Subcutaneous adipose tissue (tissue), 4 donors: ENCODE data around the gene ECSIT. TPM values are rescaled to one million over a fixed set of nuclear protein-coding genes. Genes with fewer than 3 reads are reported as not detected.

Experiments
- total RNA-seq, 4 donors: library from RNA; depleted of rRNA; stranded (reverse); fragments of >200 nt; gene quantifications; one replicate each; pipeline ENCODE4 v1.1.0, GENCODE V29; 2016
- TF ChIP-seq, protein P1 (sequence below): fragments of 450-650 bp; IDR thresholded peaks from one replicate; pipeline ENCODE4 v1.5.1; 2016; ENCODE audit warnings: low read depth, mild to moderate bottlenecking, control low read depth, antibody characterized with exemption, moderate library complexity

The ECSIT gene
- total RNA-seq, 4 donors from 2014 or later, result 25.3 to 47.6 (median 35.7) TPM

DNA sequence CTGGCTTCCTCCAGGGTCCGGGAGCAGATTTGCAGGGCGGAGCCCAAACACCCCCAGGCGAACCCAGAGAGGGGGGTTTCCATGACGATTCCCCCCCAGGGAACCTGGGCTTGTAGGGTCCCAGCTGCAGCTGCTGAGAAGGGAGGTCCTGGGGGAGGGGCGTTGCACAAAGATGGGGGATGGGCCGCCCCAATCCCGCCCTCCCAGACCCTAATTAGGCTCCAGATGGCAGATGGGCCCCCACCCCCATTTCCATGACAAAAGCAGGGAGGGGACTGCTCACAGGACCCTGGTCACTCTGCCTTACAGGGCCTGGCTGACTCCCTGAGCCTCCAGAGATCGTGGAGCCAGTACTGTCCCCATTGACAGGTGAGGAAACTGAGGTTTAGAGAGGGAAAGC lies 63.3 kb downstream of the ECSIT start:
- TF ChIP-seq, protein P1, sequence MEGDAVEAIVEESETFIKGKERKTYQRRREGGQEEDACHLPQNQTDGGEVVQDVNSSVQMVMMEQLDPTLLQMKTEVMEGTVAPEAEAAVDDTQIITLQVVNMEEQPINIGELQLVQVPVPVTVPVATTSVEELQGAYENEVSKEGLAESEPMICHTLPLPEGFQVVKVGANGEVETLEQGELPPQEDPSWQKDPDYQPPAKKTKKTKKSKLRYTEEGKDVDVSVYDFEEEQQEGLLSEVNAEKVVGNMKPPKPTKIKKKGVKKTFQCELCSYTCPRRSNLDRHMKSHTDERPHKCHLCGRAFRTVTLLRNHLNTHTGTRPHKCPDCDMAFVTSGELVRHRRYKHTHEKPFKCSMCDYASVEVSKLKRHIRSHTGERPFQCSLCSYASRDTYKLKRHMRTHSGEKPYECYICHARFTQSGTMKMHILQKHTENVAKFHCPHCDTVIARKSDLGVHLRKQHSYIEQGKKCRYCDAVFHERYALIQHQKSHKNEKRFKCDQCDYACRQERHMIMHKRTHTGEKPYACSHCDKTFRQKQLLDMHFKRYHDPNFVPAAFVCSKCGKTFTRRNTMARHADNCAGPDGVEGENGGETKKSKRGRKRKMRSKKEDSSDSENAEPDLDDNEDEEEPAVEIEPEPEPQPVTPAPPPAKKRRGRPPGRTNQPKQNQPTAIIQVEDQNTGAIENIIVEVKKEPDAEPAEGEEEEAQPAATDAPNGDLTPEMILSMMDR, result no peak

DNA sequence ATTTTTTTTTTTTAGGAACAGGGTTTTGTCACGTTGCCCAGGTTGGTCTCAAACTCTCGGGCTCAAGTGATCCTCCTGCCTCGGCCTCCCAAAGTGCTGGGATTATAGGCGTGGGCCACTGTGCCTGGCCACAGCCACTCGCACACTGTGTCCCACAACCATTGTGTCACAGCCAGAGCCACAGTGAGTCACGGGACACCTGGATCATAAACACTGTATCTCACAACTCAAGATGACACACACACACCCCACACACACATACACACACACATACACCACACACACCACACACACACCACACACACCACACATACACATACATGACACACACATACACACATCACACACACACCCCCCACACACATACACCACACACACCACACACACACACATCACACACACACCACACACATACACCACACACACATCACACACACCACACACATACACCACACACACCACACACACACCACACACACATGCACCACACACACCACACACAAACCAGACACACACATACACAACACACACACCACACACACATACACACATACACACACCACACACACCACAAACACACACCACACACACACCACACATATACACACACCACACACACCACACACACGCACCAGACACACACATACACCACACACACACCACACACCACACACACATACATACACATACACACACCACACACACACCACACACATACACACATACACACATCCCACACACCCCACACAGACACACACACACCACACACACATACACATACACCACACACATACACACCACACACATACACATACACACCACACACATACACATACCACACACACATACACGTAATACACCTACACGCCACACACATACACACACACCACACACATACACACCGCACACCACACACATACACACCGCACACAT lies 64.3 kb downstream of the ECSIT start:
- TF ChIP-seq, protein P1, result no peak

DNA sequence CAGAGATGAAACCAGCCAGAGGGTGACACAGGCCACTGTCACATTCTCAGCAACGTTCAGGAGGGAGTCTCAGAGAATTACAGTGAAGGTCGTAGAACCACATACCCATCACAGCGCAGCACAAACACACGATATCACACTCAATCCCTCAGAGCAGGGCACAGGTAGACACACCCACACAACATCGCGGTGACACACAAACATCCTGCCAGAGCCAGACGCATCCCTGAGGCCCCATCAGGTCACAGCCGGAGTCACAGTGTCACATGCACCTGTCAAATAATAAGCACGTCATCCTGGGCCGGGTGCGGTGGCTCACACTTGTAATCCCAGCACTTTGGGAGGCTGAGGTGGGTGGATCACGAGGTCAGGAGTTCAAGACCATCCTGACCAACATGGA lies 65.5 kb downstream of the ECSIT start:
- TF ChIP-seq, protein P1, result no peak

DNA sequence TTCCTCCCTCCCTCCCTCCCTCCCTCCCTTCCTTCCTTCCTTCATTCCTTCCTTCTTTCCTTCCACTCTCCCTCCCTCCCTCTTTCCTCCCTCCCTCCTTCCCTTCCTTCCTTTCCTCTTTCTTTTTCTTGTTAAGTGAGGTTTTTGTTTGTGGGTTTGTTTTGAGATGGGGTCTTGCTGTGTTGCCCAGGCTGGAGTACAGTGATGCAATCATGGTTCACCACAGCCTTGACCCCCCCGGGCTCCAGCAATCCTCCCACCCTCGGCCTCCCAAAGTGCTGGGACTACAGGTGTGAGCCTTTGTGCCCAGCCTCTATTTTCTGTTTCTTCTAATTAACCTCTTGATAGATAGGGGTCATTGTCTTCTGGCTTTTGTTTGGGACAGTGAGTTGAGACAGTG lies 67.5 kb downstream of the ECSIT start:
- TF ChIP-seq, protein P1, result no peak

DNA sequence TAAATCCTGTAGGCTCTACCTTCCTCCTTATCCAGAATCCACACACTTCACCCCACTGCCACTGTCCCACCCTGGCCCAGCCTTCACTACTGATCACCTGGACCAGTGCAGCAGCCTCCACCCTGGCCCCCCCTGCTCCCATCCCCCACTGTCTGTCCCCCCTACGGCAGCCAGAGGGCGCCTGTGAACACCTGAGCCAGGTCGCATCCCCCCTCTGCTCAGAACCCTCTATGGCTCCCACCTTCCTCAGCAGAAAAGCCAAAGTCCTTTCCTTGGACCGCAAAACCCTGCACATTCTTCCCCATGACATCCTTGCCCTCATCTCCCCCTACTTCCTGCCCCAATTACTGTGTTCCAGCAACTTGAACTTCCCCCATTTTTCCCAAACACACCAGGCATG lies 68.7 kb downstream of the ECSIT start:
- TF ChIP-seq, protein P1, result no peak

DNA sequence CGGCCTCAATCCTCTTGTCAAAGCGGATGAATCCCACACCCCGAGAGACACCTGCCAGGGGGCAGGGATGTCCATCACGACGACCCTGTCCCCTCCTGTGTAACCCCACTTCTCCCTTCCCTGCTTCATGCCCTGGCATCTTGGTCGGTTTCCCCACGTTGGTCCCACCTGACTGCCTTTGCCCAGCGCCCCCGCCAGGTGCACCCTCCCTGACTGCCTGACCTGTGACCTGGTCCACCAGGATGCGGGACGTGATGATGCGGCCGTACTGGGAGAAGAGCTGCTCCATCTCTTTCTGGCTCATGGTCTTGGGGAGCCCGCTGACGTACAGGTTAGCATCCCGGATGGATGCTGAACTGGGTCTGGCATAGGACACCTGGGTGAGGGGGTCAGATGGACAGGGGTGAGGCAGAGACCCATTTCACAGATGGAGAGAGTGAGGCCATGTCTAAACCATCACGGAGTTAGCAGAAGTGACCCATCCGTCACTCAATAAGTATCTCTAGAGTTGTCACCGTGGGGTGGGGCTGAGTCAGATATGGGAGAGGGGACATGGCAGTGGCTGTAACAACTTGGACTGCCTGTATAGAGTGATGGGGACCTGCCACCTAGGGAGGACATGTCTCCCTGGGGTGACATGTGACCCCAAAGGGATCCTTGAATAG lies 70.6 kb downstream of the ECSIT start:
- TF ChIP-seq, protein P1, result no peak

DNA sequence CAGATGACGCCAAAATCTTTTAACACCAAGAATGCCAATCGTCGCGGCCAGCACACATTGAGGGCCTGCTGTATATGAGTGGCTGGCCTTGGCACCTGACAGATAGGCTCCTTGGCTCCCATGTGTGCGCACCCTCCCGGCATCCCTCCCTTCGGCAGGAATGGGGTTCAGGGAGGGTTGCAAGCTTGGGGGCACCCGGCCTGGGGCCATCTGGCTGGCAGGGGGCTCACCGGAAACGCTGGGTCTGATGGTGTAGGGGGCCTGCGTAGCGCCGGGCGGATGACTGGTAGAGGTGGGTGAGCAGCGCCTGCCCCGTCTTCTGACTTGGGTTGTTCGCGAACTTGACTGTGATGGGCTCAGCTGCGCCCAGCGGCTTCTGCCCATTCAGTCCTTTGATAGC lies 71.1 kb downstream of the ECSIT start:
- TF ChIP-seq, protein P1, result no peak
